ENCODE results near the gene AIM2.

DNA sequence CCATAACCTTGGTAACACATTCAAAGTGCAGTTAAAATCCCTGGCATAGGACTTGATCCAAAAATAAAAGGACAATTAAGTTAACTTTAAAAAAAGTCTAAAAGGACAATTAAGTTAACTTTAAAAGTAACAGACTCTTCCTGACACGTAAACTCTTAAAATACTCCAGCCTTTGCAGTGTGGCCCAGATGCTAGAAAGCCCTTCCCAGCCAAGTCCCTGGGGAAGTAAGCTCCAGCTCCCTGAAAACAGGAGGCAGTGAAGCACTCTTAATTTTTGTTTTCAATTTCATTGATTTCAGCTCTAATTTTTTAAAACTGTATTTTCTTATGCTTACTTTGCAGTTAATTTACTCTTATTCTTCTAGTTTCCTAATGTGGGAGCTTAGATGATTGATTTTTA, 5.1 kb upstream of the AIM2 start:
- TF ChIP-seq, protein P1, sequence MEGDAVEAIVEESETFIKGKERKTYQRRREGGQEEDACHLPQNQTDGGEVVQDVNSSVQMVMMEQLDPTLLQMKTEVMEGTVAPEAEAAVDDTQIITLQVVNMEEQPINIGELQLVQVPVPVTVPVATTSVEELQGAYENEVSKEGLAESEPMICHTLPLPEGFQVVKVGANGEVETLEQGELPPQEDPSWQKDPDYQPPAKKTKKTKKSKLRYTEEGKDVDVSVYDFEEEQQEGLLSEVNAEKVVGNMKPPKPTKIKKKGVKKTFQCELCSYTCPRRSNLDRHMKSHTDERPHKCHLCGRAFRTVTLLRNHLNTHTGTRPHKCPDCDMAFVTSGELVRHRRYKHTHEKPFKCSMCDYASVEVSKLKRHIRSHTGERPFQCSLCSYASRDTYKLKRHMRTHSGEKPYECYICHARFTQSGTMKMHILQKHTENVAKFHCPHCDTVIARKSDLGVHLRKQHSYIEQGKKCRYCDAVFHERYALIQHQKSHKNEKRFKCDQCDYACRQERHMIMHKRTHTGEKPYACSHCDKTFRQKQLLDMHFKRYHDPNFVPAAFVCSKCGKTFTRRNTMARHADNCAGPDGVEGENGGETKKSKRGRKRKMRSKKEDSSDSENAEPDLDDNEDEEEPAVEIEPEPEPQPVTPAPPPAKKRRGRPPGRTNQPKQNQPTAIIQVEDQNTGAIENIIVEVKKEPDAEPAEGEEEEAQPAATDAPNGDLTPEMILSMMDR (IDR thresholded peaks at IDR 0.05; ENCODE audit: low read depth, low read length, missing input control), result no peak
- TF ChIP-seq EGR1 (IDR thresholded peaks at IDR 0.05; ENCODE audit: low read depth in 2 of 2) (no peak), TAF1 (conservative IDR thresholded peaks at IDR 0.05) (no peak), JUND (IDR thresholded peaks at IDR 0.05) (no peak), FOXA1 (IDR thresholded peaks at IDR 0.05) (no peak), YY1 (IDR thresholded peaks at IDR 0.05) (no peak), RAD21 (IDR thresholded peaks at IDR 0.05) (no peak)
- TF ChIP-seq, protein P2, sequence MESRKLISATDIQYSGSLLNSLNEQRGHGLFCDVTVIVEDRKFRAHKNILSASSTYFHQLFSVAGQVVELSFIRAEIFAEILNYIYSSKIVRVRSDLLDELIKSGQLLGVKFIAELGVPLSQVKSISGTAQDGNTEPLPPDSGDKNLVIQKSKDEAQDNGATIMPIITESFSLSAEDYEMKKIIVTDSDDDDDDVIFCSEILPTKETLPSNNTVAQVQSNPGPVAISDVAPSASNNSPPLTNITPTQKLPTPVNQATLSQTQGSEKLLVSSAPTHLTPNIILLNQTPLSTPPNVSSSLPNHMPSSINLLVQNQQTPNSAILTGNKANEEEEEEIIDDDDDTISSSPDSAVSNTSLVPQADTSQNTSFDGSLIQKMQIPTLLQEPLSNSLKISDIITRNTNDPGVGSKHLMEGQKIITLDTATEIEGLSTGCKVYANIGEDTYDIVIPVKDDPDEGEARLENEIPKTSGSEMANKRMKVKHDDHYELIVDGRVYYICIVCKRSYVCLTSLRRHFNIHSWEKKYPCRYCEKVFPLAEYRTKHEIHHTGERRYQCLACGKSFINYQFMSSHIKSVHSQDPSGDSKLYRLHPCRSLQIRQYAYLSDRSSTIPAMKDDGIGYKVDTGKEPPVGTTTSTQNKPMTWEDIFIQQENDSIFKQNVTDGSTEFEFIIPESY (IDR thresholded peaks at IDR 0.05), result no peak
- TF ChIP-seq, protein P3, sequence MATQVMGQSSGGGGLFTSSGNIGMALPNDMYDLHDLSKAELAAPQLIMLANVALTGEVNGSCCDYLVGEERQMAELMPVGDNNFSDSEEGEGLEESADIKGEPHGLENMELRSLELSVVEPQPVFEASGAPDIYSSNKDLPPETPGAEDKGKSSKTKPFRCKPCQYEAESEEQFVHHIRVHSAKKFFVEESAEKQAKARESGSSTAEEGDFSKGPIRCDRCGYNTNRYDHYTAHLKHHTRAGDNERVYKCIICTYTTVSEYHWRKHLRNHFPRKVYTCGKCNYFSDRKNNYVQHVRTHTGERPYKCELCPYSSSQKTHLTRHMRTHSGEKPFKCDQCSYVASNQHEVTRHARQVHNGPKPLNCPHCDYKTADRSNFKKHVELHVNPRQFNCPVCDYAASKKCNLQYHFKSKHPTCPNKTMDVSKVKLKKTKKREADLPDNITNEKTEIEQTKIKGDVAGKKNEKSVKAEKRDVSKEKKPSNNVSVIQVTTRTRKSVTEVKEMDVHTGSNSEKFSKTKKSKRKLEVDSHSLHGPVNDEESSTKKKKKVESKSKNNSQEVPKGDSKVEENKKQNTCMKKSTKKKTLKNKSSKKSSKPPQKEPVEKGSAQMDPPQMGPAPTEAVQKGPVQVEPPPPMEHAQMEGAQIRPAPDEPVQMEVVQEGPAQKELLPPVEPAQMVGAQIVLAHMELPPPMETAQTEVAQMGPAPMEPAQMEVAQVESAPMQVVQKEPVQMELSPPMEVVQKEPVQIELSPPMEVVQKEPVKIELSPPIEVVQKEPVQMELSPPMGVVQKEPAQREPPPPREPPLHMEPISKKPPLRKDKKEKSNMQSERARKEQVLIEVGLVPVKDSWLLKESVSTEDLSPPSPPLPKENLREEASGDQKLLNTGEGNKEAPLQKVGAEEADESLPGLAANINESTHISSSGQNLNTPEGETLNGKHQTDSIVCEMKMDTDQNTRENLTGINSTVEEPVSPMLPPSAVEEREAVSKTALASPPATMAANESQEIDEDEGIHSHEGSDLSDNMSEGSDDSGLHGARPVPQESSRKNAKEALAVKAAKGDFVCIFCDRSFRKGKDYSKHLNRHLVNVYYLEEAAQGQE (IDR thresholded peaks at IDR 0.05), result no peak
- TF ChIP-seq, protein P4, sequence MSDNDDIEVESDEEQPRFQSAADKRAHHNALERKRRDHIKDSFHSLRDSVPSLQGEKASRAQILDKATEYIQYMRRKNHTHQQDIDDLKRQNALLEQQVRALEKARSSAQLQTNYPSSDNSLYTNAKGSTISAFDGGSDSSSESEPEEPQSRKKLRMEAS (IDR thresholded peaks at IDR 0.05), result no peak

Data from liver (tissue), 3 donors.